ENCODE results near the gene SRSF5.

SRSF5 gene

GRCh38 chr14:69755784-69756183, 11.2 kb upstream of the SRSF5 start (continued):
- no peak for TF ChIP-seq CREB5 (CRISPR knock-in tag; IDR thresholded peaks at IDR 0.05; ENCODE audit: low read depth)
- no peak for TF ChIP-seq ISL1 (CRISPR knock-in tag; IDR thresholded peaks at IDR 0.05)
- TF ChIP-seq TCF4 (CRISPR knock-in tag; IDR thresholded peaks at IDR 0.05; ENCODE audit: borderline replicate concordance), result no peak
- TF ChIP-seq ZNF70 (CRISPR knock-in tag; IDR thresholded peaks at IDR 0.05), result no peak
- no peak for TF ChIP-seq ZC3H10 (CRISPR knock-in tag; IDR thresholded peaks at IDR 0.05)

GRCh38 chr14:69756298-69756697, 10.6 kb upstream of the SRSF5 start:
- ATAC-seq, result no peak
- TF ChIP-seq ZNF8 (CRISPR knock-in tag; IDR thresholded peaks at IDR 0.05) (no peak), ZNF565 (CRISPR knock-in tag; conservative IDR thresholded peaks at IDR 0.05; ENCODE audit: low read depth) (no peak), POU6F1 (CRISPR knock-in tag; IDR thresholded peaks at IDR 0.05; ENCODE audit: borderline replicate concordance, low read depth) (no peak), ISL1 (CRISPR knock-in tag; IDR thresholded peaks at IDR 0.05) (no peak), TSHZ2 (CRISPR knock-in tag; IDR thresholded peaks at IDR 0.05) (no peak), CSDC2 (CRISPR knock-in tag; IDR thresholded peaks at IDR 0.05) (no peak), ESRRG (CRISPR knock-in tag; IDR thresholded peaks at IDR 0.05) (no peak), ZC3H10 (CRISPR knock-in tag; IDR thresholded peaks at IDR 0.05) (no peak), CSRNP3 (CRISPR knock-in tag; IDR thresholded peaks at IDR 0.05) (no peak), ZNF70 (CRISPR knock-in tag; IDR thresholded peaks at IDR 0.05) (no peak), ZFP3 (CRISPR knock-in tag; IDR thresholded peaks at IDR 0.05) (no peak), TCF4 (CRISPR knock-in tag; IDR thresholded peaks at IDR 0.05; ENCODE audit: borderline replicate concordance) (no peak), OSR1 (CRISPR knock-in tag; IDR thresholded peaks at IDR 0.05) (no peak)

GRCh38 chr14:69760810-69761209, 6.1 kb upstream of the SRSF5 start:
- TF ChIP-seq ISL1 (CRISPR knock-in tag; IDR thresholded peaks at IDR 0.05) (no peak), PPARA (CRISPR knock-in tag; IDR thresholded peaks at IDR 0.05; ENCODE audit: borderline replicate concordance) (no peak), BACH2 (CRISPR knock-in tag; IDR thresholded peaks at IDR 0.05; ENCODE audit: borderline replicate concordance) (no peak), CREB5 (CRISPR knock-in tag; IDR thresholded peaks at IDR 0.05; ENCODE audit: low read depth) (no peak), ARNTL (CRISPR knock-in tag; IDR thresholded peaks at IDR 0.05; ENCODE audit: borderline replicate concordance, low read depth) (no peak), ZNF8 (CRISPR knock-in tag; IDR thresholded peaks at IDR 0.05) (no peak), RARB (CRISPR knock-in tag; IDR thresholded peaks at IDR 0.05) (no peak), SNAI2 (CRISPR knock-in tag; IDR thresholded peaks at IDR 0.05) (no peak), ZNF565 (CRISPR knock-in tag; conservative IDR thresholded peaks at IDR 0.05; ENCODE audit: low read depth) (no peak), TCF4 (CRISPR knock-in tag; IDR thresholded peaks at IDR 0.05; ENCODE audit: borderline replicate concordance) (no peak), GLIS3 (CRISPR knock-in tag; IDR thresholded peaks at IDR 0.05) (no peak), CSRNP3 (CRISPR knock-in tag; IDR thresholded peaks at IDR 0.05) (no peak), ZFP30 (CRISPR knock-in tag; IDR thresholded peaks at IDR 0.05) (no peak), CSDC2 (CRISPR knock-in tag; IDR thresholded peaks at IDR 0.05) (no peak), TSHZ2 (CRISPR knock-in tag; IDR thresholded peaks at IDR 0.05) (no peak)
- ATAC-seq, result no peak
